Measurements from ENCODE around the gene ASCC3. TPM values are rescaled to one million over a fixed set of nuclear protein-coding genes. Genes with fewer than 3 reads are reported as not detected.

Gene ASCC3
- total and polyA plus RNA-seq, 2 donors (not counting 3 experiments of a cell fraction or from before 2014, with no cell fraction given): 15.7 to 57.2 TPM

- Histone ChIP-seq H3K9ac (replicated peaks; ENCODE audit: extremely low read depth, insufficient read depth, low read length) (no peak overlapping the region), H3K4me1 (ENCODE audit: control insufficient read depth, extremely low read depth, insufficient read depth, low read length) (peaks cover 10% of the 10 kb centered on the region), H3K27me3 (ENCODE audit: control insufficient read depth in 2 of 2, insufficient read depth in 2 of 2, low read length in 2 of 2) (no peaks in the 10 kb centered on the region), H3K4me3 (replicated peaks in 1 of 3; ENCODE audit: insufficient read depth in 1 of 3, low read depth in 1 of 3, low read length in 3 of 3) (no peak overlapping the region), H2AFZ (ENCODE audit: low read depth, low read length) (no peak overlapping the region), H4K20me1 (replicated peaks; ENCODE audit: control insufficient read depth, extremely low read depth, insufficient read depth, low read length) (no peaks in the 10 kb centered on the region), H3K36me3 (ENCODE audit: control insufficient read depth in 2 of 2, extremely low read depth in 1 of 2, insufficient read depth in 2 of 2, low read length in 2 of 2) (no peaks in the 10 kb centered on the region), H3K9me3 (replicated peaks; ENCODE audit: control insufficient read depth, insufficient read depth, low read length) (no peaks in the 10 kb centered on the region), H3K27ac (ENCODE audit: insufficient read depth, low read depth, low read length) (no peak overlapping the region), H3K9me1 (replicated peaks; ENCODE audit: control insufficient read depth, extremely low read depth, insufficient read depth, low read length) (no peaks in the 10 kb centered on the region), H3K79me2 (ENCODE audit: control insufficient read depth, insufficient read depth, low read length) (no peaks in the 10 kb centered on the region), H3K4me2 (ENCODE audit: insufficient read depth, low read length) (no peak overlapping the region)
- POLR2A ChIA-PET: no interaction called here
- no TSS peak for BruUV-seq (replicated peaks)
- TF ChIP-seq FOS (IDR thresholded peaks at IDR 0.05; ENCODE audit: borderline replicate concordance, insufficient read depth, low read length) (no peak), JUN (IDR thresholded peaks at IDR 0.05; ENCODE audit: borderline replicate concordance, insufficient read depth, insufficient read length, low read depth) (no peak), EZH2 (IDR thresholded peaks at IDR 0.05; ENCODE audit: borderline replicate concordance, low read depth, low read length, severe bottlenecking) (no peak), POLR2A (IDR thresholded peaks at IDR 0.05; ENCODE audit: low read depth, low read length) (no peak), GATA2 (IDR thresholded peaks at IDR 0.05; ENCODE audit: insufficient read depth, insufficient read length, low read depth, low read length) (no peak), MYC (IDR thresholded peaks at IDR 0.05; ENCODE audit: low read depth, low read length) (no peak), POLR2AphosphoS5 (IDR thresholded peaks at IDR 0.05; ENCODE audit: insufficient read depth, low read depth, low read length) (no peak)
- TF ChIP-seq, protein P1, sequence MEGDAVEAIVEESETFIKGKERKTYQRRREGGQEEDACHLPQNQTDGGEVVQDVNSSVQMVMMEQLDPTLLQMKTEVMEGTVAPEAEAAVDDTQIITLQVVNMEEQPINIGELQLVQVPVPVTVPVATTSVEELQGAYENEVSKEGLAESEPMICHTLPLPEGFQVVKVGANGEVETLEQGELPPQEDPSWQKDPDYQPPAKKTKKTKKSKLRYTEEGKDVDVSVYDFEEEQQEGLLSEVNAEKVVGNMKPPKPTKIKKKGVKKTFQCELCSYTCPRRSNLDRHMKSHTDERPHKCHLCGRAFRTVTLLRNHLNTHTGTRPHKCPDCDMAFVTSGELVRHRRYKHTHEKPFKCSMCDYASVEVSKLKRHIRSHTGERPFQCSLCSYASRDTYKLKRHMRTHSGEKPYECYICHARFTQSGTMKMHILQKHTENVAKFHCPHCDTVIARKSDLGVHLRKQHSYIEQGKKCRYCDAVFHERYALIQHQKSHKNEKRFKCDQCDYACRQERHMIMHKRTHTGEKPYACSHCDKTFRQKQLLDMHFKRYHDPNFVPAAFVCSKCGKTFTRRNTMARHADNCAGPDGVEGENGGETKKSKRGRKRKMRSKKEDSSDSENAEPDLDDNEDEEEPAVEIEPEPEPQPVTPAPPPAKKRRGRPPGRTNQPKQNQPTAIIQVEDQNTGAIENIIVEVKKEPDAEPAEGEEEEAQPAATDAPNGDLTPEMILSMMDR (IDR thresholded peaks at IDR 0.05; ENCODE audit: extremely low read depth in 1 of 2, insufficient read depth in 1 of 2, low read depth in 1 of 2, low read length in 2 of 2): no peak
- TF ChIP-seq, protein P2, sequence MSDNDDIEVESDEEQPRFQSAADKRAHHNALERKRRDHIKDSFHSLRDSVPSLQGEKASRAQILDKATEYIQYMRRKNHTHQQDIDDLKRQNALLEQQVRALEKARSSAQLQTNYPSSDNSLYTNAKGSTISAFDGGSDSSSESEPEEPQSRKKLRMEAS (IDR thresholded peaks at IDR 0.05; ENCODE audit: insufficient read depth, insufficient read length): no peak
- CTCF ChIA-PET: interaction anchor here (0.7 to 1.4 kb wide), 5 partner anchors 9 to 395 kb away, joined by 3 to 4 read pairs (median 3); no protein-coding TSS in a partner anchor
- FAIRE-seq (no peak), DNase-seq (ENCODE audit: low read depth, low spot score) (no peak)
- intact Hi-C loops (cut with micrococcal nuclease) (no loop called here), dilution Hi-C loops (cut with MboI; ENCODE audit: extremely low pct_ligation_motif_present, low sequenced_read_pairs) (no loop called here)
These were observed 378.0 kb downstream of the ASCC3 start for GRCh38 chr6:100503043-100503705.
